Spleen (tissue), 11 donors: ENCODE data around the gene LMNB1. TPM values are rescaled to one million over a fixed set of nuclear protein-coding genes. Genes with fewer than 3 reads are reported as not detected.

Experiments
- polyA plus RNA-seq, 3 donors: library from polyadenylated mRNA; stranded (reverse); fragments of 200-250 nt; gene quantifications; one replicate each; pipeline ENCODE4 v1.2.1, GENCODE V29; 2013
- small RNA-seq, 4 donors: library from RNA; depleted of rRNA; stranded (forward); fragments of <200 nt; gene quantifications; one replicate each; pipeline ENCODE3, GENCODE V24; 2016
- total RNA-seq, 7 donors: library from RNA; depleted of rRNA in 3 of 7; stranded (reverse); fragments of >200 nt in 3 of 7; fragmentation: NEBNext Ultra II Directional in 4 of 7; extraction: Animal tissue kit (Norgen Biotek cat#: 25700) in 4 of 7; gene quantifications; one replicate each; pipeline versions ENCODE4 v1.1.0 to v1.2.1, GENCODE V29; 2016 to 2021
- donor health status: healthy with polysubstance abuse.
- donor health status: DM: no; HTN: no; CAD: no; lungs with moderate emphysema.
- donor health status: DM: no; HTN: no; CAD: no.
- donor health status: Bipolar disorder and iron deficiency.
- donor health status: healthy.
- donor health status: DM: no; HTN: no; CAD: no.
- donor health status: DM: yes; HTN: yes; CAD: no.

The LMNB1 gene
- total and polyA plus RNA-seq, 10 donors, result 7.5 to 68.8 (median 27.8) TPM

Small RNA genes lying within 50 kb of the gene (small RNA-seq; reads per million reads assigned to genes)
- 0 reads per million in 4 donors for gene RNU6-752P

Other genes with a start within 250 kb of the LMNB1 start
- gene ALDH7A1, start 181.9 kb upstream of the LMNB1 start, total RNA-seq, result 10 to 100 TPM in 4 of 7 donors, 1 to 10 TPM in 3; 8.0 to 18.3 (median 13.4) TPM
- 10 to 100 TPM; 10.8 to 13.7 (median 11.6) TPM for gene ALDH7A1, start 181.9 kb upstream of the LMNB1 start, polyA plus RNA-seq
- gene PHAX, start 176.2 kb upstream of the LMNB1 start, total RNA-seq, result 10 to 100 TPM; 24.4 to 44.5 (median 27.6) TPM
- 10 to 100 TPM in 2 of 3 donors, 1 to 10 TPM in 1; 9.8 to 15.1 (median 13.1) TPM for gene PHAX, start 176.2 kb upstream of the LMNB1 start, polyA plus RNA-seq